A549 (cell line): ENCODE measurements around the gene LSM14B.

Experiments used
- CTCF ChIP-seq: fragments of >200 bp; sonication (Bioruptor Twin); formaldehyde crosslinking; IDR thresholded peaks from 3 replicates; pipeline ENCODE4 v1.5.1; 2016
- E2F6 ChIP-seq: IDR thresholded peaks from 2 replicates; pipeline ENCODE4 v1.6.1; 2012; ENCODE audit warnings: low read depth, borderline replicate concordance
- HOXA7 ChIP-seq: fragments of 250-450 bp; sonication (Bioruptor Pico); IDR thresholded peaks from 2 replicates; pipeline ENCODE4 v1.5.0; 2020; ENCODE audit warnings: mild to moderate bottlenecking, moderate library complexity
- HOXB5 ChIP-seq: fragments of 250-450 bp; sonication (Bioruptor Pico); IDR thresholded peaks from 2 replicates; pipeline ENCODE4 v1.5.0; 2020; ENCODE audit warnings: mild to moderate bottlenecking, moderate library complexity
- JUN ChIP-seq, 2 experiments: fragments of >200 bp; sonication (Bioruptor Twin); formaldehyde crosslinking; IDR thresholded peaks; 2 replicates in 1 of 2; 3 replicates in 1 of 2; pipeline ENCODE4 v1.6.1; 2016 to 2017
- MAX ChIP-seq: IDR thresholded peaks from 2 replicates; pipeline ENCODE4 v1.6.1; 2012
- POLR2A ChIP-seq: IDR thresholded peaks from 2 replicates; pipeline ENCODE4 v1.6.1; 2012; ENCODE audit warnings: mild to moderate bottlenecking, low read length
- RAD21 ChIP-seq, 2 experiments: fragments of >200 bp in 1 of 2; sonication (Bioruptor Twin) in 1 of 2; formaldehyde crosslinking in 1 of 2; IDR thresholded peaks in 1 of 2; conservative IDR thresholded peaks in 1 of 2; 2 replicates in 1 of 2; 3 replicates in 1 of 2; pipeline ENCODE4 v1.6.1; 2012 to 2018; ENCODE audit warnings: inconsistent platforms in 1 of 2
- REST ChIP-seq: fragments of 200-600 bp; sonication (generic); IDR thresholded peaks from 2 replicates; pipeline ENCODE4 v1.6.1; 2016; ENCODE audit warnings: antibody characterized with exemption, mild to moderate bottlenecking, moderate library complexity
- USF2 ChIP-seq: fragments of 450-650 bp; IDR thresholded peaks from 2 replicates; pipeline ENCODE4 v1.6.1; 2014; ENCODE audit warnings: antibody characterized with exemption

GRCh38 chr20:62120365-62120762 is 1.9 kb upstream of the LSM14B start:
- TF ChIP-seq JUN (IDR thresholded peaks at IDR 0.05): no peak
- no peak for TF ChIP-seq E2F6
- no peak for TF ChIP-seq HOXA7 (CRISPR knock-in tag)
- no peak for TF ChIP-seq REST
- no peak for TF ChIP-seq POLR2A
- no peak for TF ChIP-seq MAX
- no peak for TF ChIP-seq RAD21 (conservative IDR thresholded peaks at IDR 0.05 in 1 of 2, IDR thresholded peaks at IDR 0.05 in 1 of 2)
- TF ChIP-seq CTCF: no peak
- TF ChIP-seq USF2: no peak
- no peak for TF ChIP-seq HOXB5 (CRISPR knock-in tag)
